Activated CD4-positive, alpha-beta memory T cell treated with anti-CD3 and anti-CD28 coated beads for 36 hours (primary cell): Measurements from ENCODE around the gene NFIB. TPM values are rescaled to one million over a fixed set of nuclear protein-coding genes. Genes with fewer than 3 reads are reported as not detected.

Experiments used
- CTCF ChIA-PET: fragments of 350-600 bp; sonication (Branson Sonifier 250); formaldehyde crosslinking; loops from one replicate; lab custom pipeline; 2021; ENCODE audit warnings: antibody characterized with exemption, inconsistent platforms; lab: Charles Lee
- POLR2A ChIA-PET: fragments of 350-600 bp; sonication (Branson Sonifier 250); formaldehyde crosslinking; loops from one replicate; lab custom pipeline; 2021; ENCODE audit warnings: antibody characterized with exemption; lab: Charles Lee
- DNase-seq: peaks from one replicate; pipeline ENCODE4 v3.0.0-alpha.2; 2020
- H3K27ac Mint-ChIP-seq: one replicate; pipeline ENCODE4 v1.8.0; 2021; ENCODE audit warnings: mixed read lengths
- H3K27me3 Mint-ChIP-seq: one replicate; pipeline ENCODE4 v1.8.0; 2021; ENCODE audit warnings: mixed read lengths
- H3K36me3 Mint-ChIP-seq: one replicate; pipeline ENCODE4 v1.8.0; 2021; ENCODE audit warnings: mixed read lengths
- H3K4me1 Mint-ChIP-seq: one replicate; pipeline ENCODE4 v1.8.0; 2021; ENCODE audit warnings: low read depth, mixed read lengths
- H3K4me3 Mint-ChIP-seq: one replicate; pipeline ENCODE4 v1.8.0; 2021; ENCODE audit warnings: mild to moderate bottlenecking, mixed read lengths
- H3K9me3 Mint-ChIP-seq: one replicate; pipeline ENCODE4 v1.8.0; 2021; ENCODE audit warnings: mixed read lengths
- intact Hi-C: fragments of 100-400 bp; cut with micrococcal nuclease; formaldehyde crosslinking; loops from one replicate; pipeline ENCODE4 v1.15.1; 2023
- total RNA-seq, 2 experiments: library from RNA; stranded (reverse); gene quantifications; one replicate each; pipeline ENCODE4 v1.2.3, GENCODE V29; 2021

The NFIB gene
- total RNA-seq, 2 experiments from 2014 or later = not detected

GRCh38 chr9:14061936-14062585 lies 251.9 kb downstream of the NFIB start:
- no peaks in the 10 kb centered on the region for H3K27me3 Mint-ChIP-seq
- H3K4me3 Mint-ChIP-seq = no peak overlapping the region

GRCh38 chr9:14058325-14058688 lies 255.6 kb downstream of the NFIB start:
- ChIA-PET CTCF (no interaction called here), POLR2A (no interaction called here)
- Mint-ChIP-seq H3K4me3 (no peak overlapping the region), H3K27ac (no peak overlapping the region), H3K27me3 (no peaks in the 10 kb centered on the region), H3K4me1 (no peaks in the 10 kb centered on the region), H3K36me3 (no peaks in the 10 kb centered on the region), H3K9me3 (no peaks in the 10 kb centered on the region)
- DNase-seq = no peak
- intact Hi-C loops = no loop called here

More at GRCh38 chr9:14061936-14062585, 251.9 kb downstream of the NFIB start:
- no peaks in the 10 kb centered on the region for H3K4me1 Mint-ChIP-seq
- no peak for DNase-seq
- peaks cover 4% of the 10 kb centered on the region for H3K9me3 Mint-ChIP-seq
- ChIA-PET POLR2A (no interaction called here), CTCF (no interaction called here)
- no peaks in the 10 kb centered on the region for H3K36me3 Mint-ChIP-seq
- intact Hi-C loops = no loop called here
- H3K27ac Mint-ChIP-seq = no peak overlapping the region

GRCh38 chr9:14057368-14058324 lies 256.3 kb downstream of the NFIB start:
- H3K27ac Mint-ChIP-seq = no peak overlapping the region
- H3K9me3 Mint-ChIP-seq = no peaks in the 10 kb centered on the region
- ChIA-PET POLR2A (no interaction called here), CTCF (no interaction called here)
- H3K27me3 Mint-ChIP-seq = no peaks in the 10 kb centered on the region
- no peaks in the 10 kb centered on the region for H3K36me3 Mint-ChIP-seq
- no peaks in the 10 kb centered on the region for H3K4me1 Mint-ChIP-seq
- no peak overlapping the region for H3K4me3 Mint-ChIP-seq
- intact Hi-C loops = no loop called here
- no peak for DNase-seq

GRCh38 chr9:14056316-14056861 lies 257.6 kb downstream of the NFIB start:
- intact Hi-C loops = no loop called here
- Mint-ChIP-seq H3K4me3 (no peak overlapping the region), H3K36me3 (no peaks in the 10 kb centered on the region), H3K9me3 (no peaks in the 10 kb centered on the region), H3K27ac (no peak overlapping the region), H3K27me3 (no peaks in the 10 kb centered on the region), H3K4me1 (no peaks in the 10 kb centered on the region)
- ChIA-PET POLR2A (no interaction called here), CTCF (no interaction called here)
- no peak for DNase-seq

- ChIA-PET POLR2A (no interaction called here), CTCF (no interaction called here)
- Mint-ChIP-seq H3K27me3 (no peaks in the 10 kb centered on the region), H3K27ac (no peak overlapping the region), H3K4me1 (no peaks in the 10 kb centered on the region), H3K9me3 (no peaks in the 10 kb centered on the region), H3K36me3 (no peaks in the 10 kb centered on the region), H3K4me3 (no peak overlapping the region)
- no peak for DNase-seq
- intact Hi-C loops = no loop called here
Observed at GRCh38 chr9:14054096-14054495, 259.8 kb downstream of the NFIB start.

GRCh38 chr9:14052359-14052758 lies 261.6 kb downstream of the NFIB start:
- H3K4me1 Mint-ChIP-seq = no peaks in the 10 kb centered on the region
- H3K36me3 Mint-ChIP-seq = no peaks in the 10 kb centered on the region
- ChIA-PET POLR2A (no interaction called here), CTCF (no interaction called here)
- H3K4me3 Mint-ChIP-seq = no peak overlapping the region
- H3K27ac Mint-ChIP-seq = no peak overlapping the region
- H3K27me3 Mint-ChIP-seq = no peaks in the 10 kb centered on the region
- intact Hi-C loops = no loop called here
- no peak for DNase-seq
- H3K9me3 Mint-ChIP-seq = no peaks in the 10 kb centered on the region

GRCh38 chr9:14051419-14051818 lies 262.5 kb downstream of the NFIB start:
- intact Hi-C loops = no loop called here
- Mint-ChIP-seq H3K4me1 (no peaks in the 10 kb centered on the region), H3K9me3 (no peaks in the 10 kb centered on the region), H3K36me3 (no peaks in the 10 kb centered on the region), H3K27me3 (no peaks in the 10 kb centered on the region), H3K4me3 (no peak overlapping the region), H3K27ac (no peak overlapping the region)
- ChIA-PET POLR2A (no interaction called here), CTCF (no interaction called here)
- no peak for DNase-seq

GRCh38 chr9:14043483-14043882 lies 270.5 kb downstream of the NFIB start:
- no peaks in the 10 kb centered on the region for H3K27me3 Mint-ChIP-seq
- ChIA-PET CTCF (no interaction called here), POLR2A (no interaction called here)
- intact Hi-C loops = no loop called here
- no peaks in the 10 kb centered on the region for H3K4me1 Mint-ChIP-seq
- H3K27ac Mint-ChIP-seq = no peak overlapping the region
- H3K4me3 Mint-ChIP-seq = no peak overlapping the region
- no peaks in the 10 kb centered on the region for H3K36me3 Mint-ChIP-seq
- H3K9me3 Mint-ChIP-seq = no peaks in the 10 kb centered on the region
- no peak for DNase-seq

- ChIA-PET CTCF (no interaction called here), POLR2A (no interaction called here)
- H3K36me3 Mint-ChIP-seq = no peaks in the 10 kb centered on the region
- H3K27ac Mint-ChIP-seq = no peak overlapping the region
- no peak for DNase-seq
- no peaks in the 10 kb centered on the region for H3K9me3 Mint-ChIP-seq
- H3K27me3 Mint-ChIP-seq = no peaks in the 10 kb centered on the region
- no peaks in the 10 kb centered on the region for H3K4me1 Mint-ChIP-seq
- intact Hi-C loops = no loop called here
- no peak overlapping the region for H3K4me3 Mint-ChIP-seq
Observed at GRCh38 chr9:14037331-14037730, 276.6 kb downstream of the NFIB start.

GRCh38 chr9:14033067-14033466 lies 280.9 kb downstream of the NFIB start:
- intact Hi-C loops = no loop called here
- Mint-ChIP-seq H3K36me3 (no peaks in the 10 kb centered on the region), H3K9me3 (no peaks in the 10 kb centered on the region), H3K27ac (no peak overlapping the region), H3K4me1 (no peaks in the 10 kb centered on the region), H3K4me3 (no peak overlapping the region), H3K27me3 (no peaks in the 10 kb centered on the region)
- POLR2A ChIA-PET = no interaction called here
- no peak for DNase-seq
- CTCF ChIA-PET = no interaction called here
